NCI-H2196 (cell line): Measurements from ENCODE around the gene FAM3C.

Source experiments
- DNase-seq: peaks from one replicate; lab custom pipeline; 2025; ENCODE audit not compliant: unreplicated experiment; lab: John Stamatoyannopoulos, UW

The FAM3C gene

GRCh38 chr7:121301446-121302213 is 94.5 kb downstream of the FAM3C start:
- no peak for DNase-seq

DNA sequence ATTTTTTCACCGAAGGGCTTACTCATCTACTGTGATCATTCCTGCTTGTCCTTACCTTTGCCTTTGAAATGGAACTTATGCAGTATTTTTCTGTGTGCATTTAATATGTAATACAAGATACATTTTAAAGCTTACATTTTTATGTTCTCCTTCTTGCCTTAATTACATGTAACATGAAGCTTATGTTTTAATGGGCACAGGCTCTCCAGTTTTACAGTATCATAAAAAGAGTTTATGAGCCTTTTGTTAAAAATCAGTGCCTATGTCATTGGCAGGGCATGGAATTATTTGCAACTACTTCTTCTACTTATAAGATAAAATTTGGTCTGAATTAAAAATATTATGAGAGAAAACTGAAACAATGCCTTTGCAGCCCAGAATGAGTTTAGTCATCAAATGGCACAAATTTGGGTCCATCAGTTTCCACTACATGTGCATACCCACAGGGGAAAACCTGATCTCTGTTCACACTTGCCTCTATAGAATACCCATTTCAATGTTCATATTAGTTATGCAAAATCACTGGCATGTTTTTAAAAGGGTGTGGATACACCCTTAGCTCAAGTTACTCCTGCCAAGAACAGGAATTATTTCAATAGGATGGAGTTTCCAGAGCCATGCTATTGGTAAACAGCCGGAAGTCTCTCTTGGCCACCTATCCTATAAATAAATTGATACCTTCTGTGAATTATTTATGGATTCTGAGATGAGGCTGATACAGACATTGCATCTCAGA is 95.3 kb downstream of the FAM3C start:
- DNase-seq = no peak
